GM18505 (cell line): ENCODE data around the gene RBSN.

Experiments used
- ATAC-seq: cut with Tn5 transposase; IDR thresholded peaks from one replicate; pipeline ENCODE4 v1.9.1; 2021; ENCODE audit not compliant: unreplicated experiment
- POLR2A ChIP-seq: IDR thresholded peaks from 4 replicates; pipeline ENCODE4 v1.6.1; 2011; ENCODE audit warnings: borderline replicate concordance; ENCODE audit not compliant: insufficient read depth, insufficient read length; ENCODE audit errors: extremely low read depth

The RBSN gene

GRCh38 chr3:15063656-15064286, 35.2 kb downstream of the RBSN start:
- no peak for ATAC-seq

GRCh38 chr3:15063238-15063637, 35.7 kb downstream of the RBSN start:
- no peak for TF ChIP-seq POLR2A
- no peak for ATAC-seq

More at GRCh38 chr3:15063656-15064286, 35.2 kb downstream of the RBSN start:
- TF ChIP-seq POLR2A = no peak

- TF ChIP-seq POLR2A = no peak
- no peak for ATAC-seq
Measured at GRCh38 chr3:15060029-15060428, 38.9 kb downstream of the RBSN start.

DNA sequence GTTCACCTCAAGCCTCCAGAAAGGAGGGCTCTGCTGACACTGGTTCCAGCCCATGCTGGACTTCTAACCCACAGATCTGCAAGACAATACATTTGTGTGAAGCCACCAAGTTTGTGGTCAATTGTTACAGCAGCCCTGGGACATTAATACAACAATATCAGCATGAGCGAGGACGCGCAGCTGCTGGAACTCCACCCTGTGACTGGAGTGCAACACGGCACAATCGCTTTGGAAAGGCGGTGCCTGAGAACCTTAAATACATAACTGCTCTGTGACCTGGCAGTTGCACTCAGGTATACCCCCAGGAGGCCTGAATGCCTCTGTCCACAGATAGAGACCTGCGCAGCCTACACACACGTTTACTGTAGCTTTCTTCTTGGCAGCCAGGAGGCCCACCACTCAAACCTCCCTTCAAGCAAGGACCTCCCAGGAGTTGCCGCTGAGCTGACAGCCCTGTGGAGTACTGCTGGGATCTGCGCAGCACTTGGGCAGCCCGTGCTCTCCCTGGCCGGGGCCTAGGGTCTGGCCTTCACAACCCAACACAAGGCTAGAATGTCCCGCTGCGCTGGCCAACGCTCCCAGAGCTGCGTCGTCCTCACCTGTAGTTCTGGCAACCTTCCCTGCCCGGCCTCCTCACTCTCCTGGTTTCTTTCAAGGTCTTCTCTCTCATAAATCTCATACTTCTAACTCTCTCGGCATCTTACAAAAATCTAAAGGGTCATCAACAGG, 42.1 kb downstream of the RBSN start:
- no peak for TF ChIP-seq POLR2A
- no peak for ATAC-seq

- TF ChIP-seq POLR2A = no peak
- peak; percentile 45 for ATAC-seq
Measured at GRCh38 chr3:15055019-15055557, 43.9 kb downstream of the RBSN start.

DNA sequence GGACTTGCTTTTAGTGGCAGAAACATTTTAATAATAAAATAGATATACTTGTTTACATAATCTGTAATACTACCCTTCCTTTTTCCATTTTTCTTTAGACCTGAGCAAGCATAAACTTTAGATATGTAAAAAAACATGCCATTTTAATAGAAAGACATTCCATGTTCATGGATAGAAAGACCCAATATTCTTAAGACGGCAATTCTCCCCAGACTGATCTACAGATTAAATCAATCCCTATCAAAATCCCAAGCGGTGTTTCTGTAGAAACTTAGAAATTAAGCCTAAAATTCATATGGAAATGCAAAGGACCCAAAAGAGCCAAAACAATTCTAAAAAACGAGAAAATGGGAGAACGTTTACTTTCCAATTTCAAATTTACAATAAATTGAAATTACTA, 45.4 kb downstream of the RBSN start:
- no peak for TF ChIP-seq POLR2A
- no peak for ATAC-seq

DNA sequence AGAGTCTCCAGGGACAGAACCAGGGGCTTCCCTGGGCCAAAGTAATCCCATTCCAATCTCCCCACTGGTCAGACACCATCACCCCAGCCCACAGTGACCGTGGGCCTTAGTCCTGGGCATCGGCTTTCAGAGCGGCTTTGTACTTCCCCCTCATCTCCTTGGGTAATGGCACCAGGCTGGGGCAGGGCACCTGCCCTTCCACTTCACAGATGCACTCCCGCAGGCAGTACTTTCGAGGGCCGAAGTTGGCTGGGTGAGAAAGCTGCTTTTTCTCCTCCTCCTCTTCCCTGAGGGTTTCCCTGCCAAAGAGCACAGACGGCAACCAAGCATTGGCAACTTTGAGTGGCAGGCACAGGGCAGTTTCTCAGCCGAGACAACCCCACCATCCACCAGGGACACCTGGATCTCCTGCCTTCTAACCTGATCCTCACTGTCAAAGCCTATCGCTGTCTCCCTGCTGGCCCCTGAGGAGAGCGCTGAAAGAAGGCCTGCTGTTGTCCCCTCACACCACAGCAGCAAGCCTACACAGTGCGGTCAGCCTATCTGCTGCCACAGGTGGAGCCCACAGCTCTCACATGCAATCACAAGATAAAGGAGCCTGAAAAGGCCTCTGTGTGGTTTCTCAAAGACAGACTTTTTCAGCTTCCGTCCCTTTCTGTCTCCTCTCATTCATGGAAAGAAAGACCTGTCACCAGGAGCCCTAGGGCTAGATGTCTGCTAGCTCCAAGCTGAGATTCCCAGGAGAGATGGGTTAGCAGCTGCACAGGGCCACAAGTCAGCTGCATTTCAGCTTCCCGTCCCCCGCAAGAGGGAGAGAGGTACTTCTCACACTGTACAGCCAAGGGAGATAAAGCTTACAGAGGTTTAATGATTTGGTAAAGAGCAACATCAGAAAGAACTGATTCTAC, 46.4 kb downstream of the RBSN start:
- ATAC-seq = no peak
- TF ChIP-seq POLR2A = no peak

DNA sequence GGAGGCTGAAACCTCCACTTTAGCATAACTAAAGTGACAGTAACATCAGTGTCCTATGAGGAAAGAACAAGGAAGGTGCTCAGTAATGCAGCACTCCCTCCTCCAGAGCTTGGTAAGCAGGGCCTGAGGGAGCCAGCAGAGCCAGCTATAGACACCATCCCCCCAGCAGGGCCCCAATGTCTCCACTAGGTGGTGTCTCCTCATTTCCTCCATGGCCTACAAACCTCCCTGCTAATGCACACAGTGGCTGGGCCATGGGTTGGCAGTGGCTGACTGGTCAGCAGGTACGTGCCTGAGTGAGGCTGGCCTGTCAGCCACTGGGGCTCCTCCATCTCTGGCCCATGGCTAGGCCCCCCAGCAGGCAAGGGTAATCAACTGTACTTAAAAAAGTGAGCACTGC, 47.4 kb downstream of the RBSN start:
- ATAC-seq = peak; percentile 45
- no peak for TF ChIP-seq POLR2A

DNA sequence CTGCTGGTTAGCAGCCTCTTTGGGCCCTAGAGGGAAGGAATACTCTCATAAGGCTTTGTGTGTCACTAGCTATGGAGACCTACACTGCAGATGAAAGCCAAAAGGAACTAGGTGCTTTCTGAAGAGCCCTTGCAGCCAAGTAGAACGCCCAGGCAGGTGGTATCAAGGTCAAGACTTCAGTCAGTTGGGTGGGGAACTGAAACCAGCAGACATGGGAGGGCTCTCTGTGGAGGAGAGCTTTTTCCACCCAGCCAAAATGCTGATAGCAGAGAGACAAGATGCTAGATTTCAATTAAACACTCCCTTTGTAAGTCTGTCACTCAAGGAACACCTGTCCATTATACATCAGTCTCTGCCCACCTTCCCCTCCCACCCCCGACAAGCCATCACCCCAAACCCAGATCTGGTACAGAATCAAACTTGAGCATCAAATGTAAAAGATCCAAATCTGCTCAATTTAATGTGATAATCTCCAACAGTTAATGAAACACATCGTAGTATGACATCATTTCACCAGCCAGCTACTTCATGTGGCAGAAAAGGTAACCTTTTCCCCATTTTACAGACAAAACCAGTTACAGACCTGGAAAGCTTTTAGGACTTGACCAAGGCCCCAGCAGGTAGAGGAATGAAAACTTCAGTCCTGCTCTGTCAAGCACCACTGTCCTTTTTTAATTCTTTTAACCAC, 48.4 kb downstream of the RBSN start:
- no peak for TF ChIP-seq POLR2A
- ATAC-seq = peak; percentile 78

- TF ChIP-seq POLR2A = no peak
- ATAC-seq = no peak
Measured at GRCh38 chr3:15049584-15049983, 49.4 kb downstream of the RBSN start.

DNA sequence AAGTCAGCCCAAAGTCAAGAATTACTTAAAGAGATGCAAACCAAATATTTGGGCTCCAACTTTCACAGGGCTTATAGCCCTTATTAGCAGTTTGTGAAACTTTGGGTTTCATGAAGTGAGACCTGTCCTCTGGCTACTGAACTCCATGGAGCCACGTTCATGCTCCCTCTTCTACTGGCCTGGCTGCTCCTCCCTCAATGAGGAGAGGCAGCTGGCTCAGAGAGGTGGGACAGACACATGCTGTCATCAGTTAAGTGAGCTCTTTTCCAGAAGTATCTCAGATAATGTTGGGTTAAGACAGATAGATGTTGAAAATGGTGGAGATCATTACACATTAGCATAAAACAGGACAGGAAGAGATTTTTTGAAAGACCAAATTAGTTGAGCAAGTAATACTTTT, 53.3 kb downstream of the RBSN start:
- ATAC-seq = no peak
- no peak for TF ChIP-seq POLR2A

- no peak for TF ChIP-seq POLR2A
- no peak for ATAC-seq
Measured at GRCh38 chr3:15044326-15044725, 54.6 kb downstream of the RBSN start.

GRCh38 chr3:15043408-15044171, 55.4 kb downstream of the RBSN start:
- no peak for ATAC-seq
- no peak for TF ChIP-seq POLR2A

- no peak for ATAC-seq
- TF ChIP-seq POLR2A = no peak
Measured at GRCh38 chr3:15042936-15043335, 56.0 kb downstream of the RBSN start.
